ENCODE data around the gene EHBP1L1. TPM values are rescaled to one million over a fixed set of nuclear protein-coding genes. Genes with fewer than 3 reads are reported as not detected.

Gene EHBP1L1
- 81.6 and 84.3 TPM in 2 replicates for total RNA-seq

- intact Hi-C loops (cut with micrococcal nuclease): no loop called here
Observed at GRCh38 chr11:65575568-65576231, at the start of gene EHBP1L1. Gene EHBP1L1, plus strand, starts transcription at chr11:65576053. Its CDS starts 250 bp downstream, at chr11:65576303.

- intact Hi-C loops (cut with micrococcal nuclease): no loop called here
Observed at GRCh38 chr11:65526744-65527143, 49.1 kb upstream of the EHBP1L1 start.

GRCh38 chr11:65528819-65529350 is 47.0 kb upstream of the EHBP1L1 start:
- intact Hi-C loops (cut with micrococcal nuclease): no loop called here

- intact Hi-C loops (cut with micrococcal nuclease): no loop called here
Observed at GRCh38 chr11:65529475-65530156, 46.2 kb upstream of the EHBP1L1 start.

GRCh38 chr11:65530157-65530496 is 45.7 kb upstream of the EHBP1L1 start:
- intact Hi-C loops (cut with micrococcal nuclease): no loop called here

GRCh38 chr11:65532388-65533064 is 43.3 kb upstream of the EHBP1L1 start:
- intact Hi-C loops (cut with micrococcal nuclease): no loop called here

- intact Hi-C loops (cut with micrococcal nuclease): no loop called here
Observed at GRCh38 chr11:65535102-65535501, 40.8 kb upstream of the EHBP1L1 start.

- intact Hi-C loops (cut with micrococcal nuclease): no loop called here
Observed at GRCh38 chr11:65536412-65537295, 39.2 kb upstream of the EHBP1L1 start.

- intact Hi-C loops (cut with micrococcal nuclease): no loop called here
Observed at GRCh38 chr11:65537296-65537597, 38.6 kb upstream of the EHBP1L1 start.

- intact Hi-C loops (cut with micrococcal nuclease): no loop called here
Observed at GRCh38 chr11:65537620-65538231, 38.1 kb upstream of the EHBP1L1 start.

GRCh38 chr11:65538232-65538914 is 37.5 kb upstream of the EHBP1L1 start:
- intact Hi-C loops (cut with micrococcal nuclease): no loop called here

- intact Hi-C loops (cut with micrococcal nuclease): no loop called here
Observed at GRCh38 chr11:65538915-65539743, 36.7 kb upstream of the EHBP1L1 start.

- intact Hi-C loops (cut with micrococcal nuclease): loop anchor here (1.0 to 2.0 kb wide), 5 partner anchors 15 to 75 kb away; partner anchors contain the start of genes PCNX3, SCYL1 and ZNRD2
Observed at GRCh38 chr11:65539744-65540289, 36.0 kb upstream of the EHBP1L1 start.

GRCh38 chr11:65540290-65541092 is 35.4 kb upstream of the EHBP1L1 start:
- intact Hi-C loops (cut with micrococcal nuclease): loop anchor here (1.0 to 2.0 kb wide), 5 partner anchors 14 to 75 kb away; partner anchors contain the start of genes PCNX3, SCYL1 and ZNRD2

- intact Hi-C loops (cut with micrococcal nuclease): loop anchor here (2.0 kb wide), 2 partner anchors 13 to 17 kb away; partner anchors contain the start of gene SCYL1
Observed at GRCh38 chr11:65541093-65541982, 34.5 kb upstream of the EHBP1L1 start.

GRCh38 chr11:65542738-65543390 is 33.0 kb upstream of the EHBP1L1 start:
- intact Hi-C loops (cut with micrococcal nuclease): no loop called here

GRCh38 chr11:65545853-65546216 is 30.0 kb upstream of the EHBP1L1 start:
- intact Hi-C loops (cut with micrococcal nuclease): no loop called here
